NCI-H1417 treated with DMSO at 0.1 percent for 48 hours (cell line): Measurements from ENCODE around the gene MRPL51.

Experiments used
- DNase-seq: peaks from one replicate; lab custom pipeline; 2025; lab: John Stamatoyannopoulos, UW

Gene MRPL51

GRCh38 chr12:6461401-6462233 is 31.4 kb downstream of the MRPL51 start:
- no peak for DNase-seq

GRCh38 chr12:6460751-6461371 is 32.2 kb downstream of the MRPL51 start:
- no peak for DNase-seq

DNA sequence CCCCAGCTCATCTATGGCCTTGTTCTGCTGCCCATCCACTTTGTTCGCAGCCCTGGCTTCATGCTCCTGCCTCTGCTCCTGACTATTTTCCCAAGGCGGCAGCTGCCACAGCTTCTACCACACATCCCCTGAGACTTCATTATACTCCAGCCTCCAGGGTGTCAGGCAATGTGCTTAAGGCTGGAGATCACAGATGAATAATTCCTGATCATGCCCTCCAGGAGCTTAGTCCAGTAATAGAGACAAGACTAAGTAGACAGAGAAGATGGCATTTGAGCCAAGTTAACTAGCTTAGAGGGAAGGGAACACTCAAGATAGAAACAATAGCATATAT is 34.1 kb downstream of the MRPL51 start:
- DNase-seq: no peak

DNA sequence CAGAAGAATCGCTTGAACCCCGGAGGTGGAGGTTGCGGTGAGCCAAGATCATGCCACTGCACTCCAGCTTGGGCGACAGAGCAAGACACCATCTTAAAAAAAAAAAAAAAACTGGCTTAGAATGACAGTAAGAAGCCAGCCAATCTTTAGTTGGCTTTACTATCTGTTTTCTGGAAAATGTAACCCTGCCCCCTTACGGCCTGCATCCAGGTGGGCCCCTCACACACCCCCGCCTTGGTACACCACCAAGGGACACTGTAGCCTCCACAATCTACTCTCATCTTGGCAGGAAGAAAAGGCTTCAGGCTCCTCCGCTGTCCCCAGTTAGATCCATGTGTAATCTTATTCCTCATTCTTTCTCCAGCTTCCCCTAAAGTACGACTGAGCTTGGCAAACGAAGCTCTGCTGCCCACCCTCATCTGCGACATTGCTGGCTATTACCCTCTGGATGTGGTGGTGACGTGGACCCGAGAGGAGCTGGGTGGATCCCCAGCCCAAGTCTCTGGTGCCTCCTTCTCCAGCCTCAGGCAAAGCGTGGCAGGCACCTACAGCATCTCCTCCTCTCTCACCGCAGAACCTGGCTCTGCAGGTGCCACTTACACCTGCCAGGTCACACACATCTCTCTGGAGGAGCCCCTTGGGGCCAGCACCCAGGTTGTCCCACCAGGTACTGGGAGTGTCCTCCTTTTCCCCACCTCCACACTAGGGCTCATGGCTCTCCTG is 34.6 kb downstream of the MRPL51 start:
- DNase-seq: no peak

DNA sequence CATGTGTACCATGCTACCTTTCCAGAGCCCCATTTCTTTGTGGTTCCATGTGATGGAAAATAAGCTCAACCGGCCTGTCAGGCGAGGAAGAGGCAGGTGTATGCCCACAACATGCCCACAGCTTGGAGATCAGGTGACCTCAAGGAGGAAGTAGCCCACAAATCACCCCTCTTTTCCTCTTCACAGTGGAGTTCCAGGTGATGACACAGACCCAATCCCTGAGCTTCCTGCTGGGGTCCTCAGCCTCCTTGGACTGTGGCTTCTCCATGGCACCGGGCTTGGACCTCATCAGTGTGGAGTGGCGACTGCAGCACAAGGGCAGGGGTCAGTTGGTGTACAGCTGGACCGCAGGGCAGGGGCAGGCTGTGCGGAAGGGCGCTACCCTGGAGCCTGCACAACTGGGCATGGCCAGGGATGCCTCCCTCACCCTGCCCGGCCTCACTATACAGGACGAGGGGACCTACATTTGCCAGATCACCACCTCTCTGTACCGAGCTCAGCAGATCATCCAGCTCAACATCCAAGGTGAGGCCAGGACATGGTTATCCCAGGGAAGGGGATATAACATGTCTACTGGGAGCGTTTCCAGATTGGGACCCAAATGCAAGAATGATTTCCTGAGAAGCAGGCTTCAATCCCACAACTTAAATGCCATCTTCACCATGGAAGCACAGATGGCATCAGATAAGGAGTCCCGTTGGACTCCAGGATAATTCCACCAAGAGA is 35.7 kb downstream of the MRPL51 start:
- no peak for DNase-seq

DNA sequence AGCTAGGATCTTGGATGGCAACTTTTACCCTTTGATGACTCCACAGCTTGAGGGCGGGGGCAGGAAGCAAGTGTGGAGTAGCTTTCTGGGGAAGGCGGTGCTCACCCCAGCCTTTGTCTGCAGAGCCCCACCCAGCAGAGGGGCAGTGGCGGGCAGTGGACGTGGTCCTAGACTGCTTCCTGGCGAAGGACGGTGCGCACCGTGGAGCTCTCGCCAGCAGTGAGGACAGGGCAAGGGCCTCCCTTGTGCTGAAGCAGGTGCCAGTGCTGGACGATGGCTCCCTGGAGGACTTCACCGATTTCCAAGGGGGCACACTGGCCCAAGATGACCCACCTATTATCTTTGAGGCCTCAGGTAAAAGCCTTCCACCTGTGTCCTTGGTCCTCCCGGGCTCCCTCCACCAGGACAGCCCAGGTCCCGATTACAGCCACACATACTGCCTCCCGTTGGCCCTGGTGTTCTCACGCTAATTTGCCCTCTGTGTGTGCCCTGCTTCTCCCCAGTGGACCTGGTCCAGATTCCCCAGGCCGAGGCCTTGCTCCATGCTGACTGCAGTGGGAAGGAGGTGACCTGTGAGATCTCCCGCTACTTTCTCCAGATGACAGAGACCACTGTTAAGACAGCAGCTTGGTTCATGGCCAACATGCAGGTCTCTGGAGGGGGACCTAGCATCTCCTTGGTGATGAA is 40.0 kb downstream of the MRPL51 start:
- DNase-seq: no peak

GRCh38 chr12:6452245-6452943 is 40.7 kb downstream of the MRPL51 start:
- no peak for DNase-seq

- DNase-seq: peak; percentile 93
Measured at GRCh38 chr12:6451348-6452244, 41.5 kb downstream of the MRPL51 start, which contains the start of gene TAPBPL. Gene TAPBPL, plus strand, starts transcription at chr12:6452042. Its CDS starts 207 bp downstream, at chr12:6452249.

GRCh38 chr12:6450869-6451347 is 42.2 kb downstream of the MRPL51 start:
- DNase-seq: no peak

DNA sequence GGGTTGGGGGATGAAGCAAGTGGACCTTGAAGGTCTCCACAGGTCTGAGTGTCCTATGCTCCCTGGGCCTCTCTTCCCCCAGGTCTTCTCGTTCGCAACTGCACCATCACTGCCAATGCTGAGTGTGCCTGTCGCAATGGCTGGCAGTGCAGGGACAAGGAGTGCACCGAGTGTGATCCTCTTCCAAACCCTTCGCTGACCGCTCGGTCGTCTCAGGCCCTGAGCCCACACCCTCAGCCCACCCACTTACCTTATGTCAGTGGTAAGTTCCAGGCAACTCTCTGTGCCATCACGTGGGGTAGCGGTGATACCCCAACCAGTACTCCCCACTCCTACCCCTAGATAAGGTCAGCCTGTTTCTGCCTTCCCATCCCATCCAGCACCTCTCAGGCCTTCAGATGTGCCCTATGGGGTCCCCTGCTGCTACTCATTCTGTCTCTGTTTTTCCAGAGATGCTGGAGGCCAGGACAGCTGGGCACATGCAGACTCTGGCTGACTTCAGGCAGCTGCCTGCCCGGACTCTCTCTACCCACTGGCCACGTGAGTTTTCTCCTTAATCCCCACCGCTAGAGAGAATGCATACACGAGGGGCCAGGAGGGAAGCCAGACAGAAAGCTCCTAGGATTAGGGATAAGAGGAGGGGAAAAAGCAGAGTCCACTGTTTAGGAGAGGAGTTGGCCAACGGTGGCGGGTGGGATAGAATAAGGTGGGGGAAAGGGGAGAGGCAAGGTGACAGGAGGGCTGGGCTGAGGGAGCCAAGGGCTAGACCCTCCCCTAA is 42.8 kb downstream of the MRPL51 start:
- no peak for DNase-seq

DNA sequence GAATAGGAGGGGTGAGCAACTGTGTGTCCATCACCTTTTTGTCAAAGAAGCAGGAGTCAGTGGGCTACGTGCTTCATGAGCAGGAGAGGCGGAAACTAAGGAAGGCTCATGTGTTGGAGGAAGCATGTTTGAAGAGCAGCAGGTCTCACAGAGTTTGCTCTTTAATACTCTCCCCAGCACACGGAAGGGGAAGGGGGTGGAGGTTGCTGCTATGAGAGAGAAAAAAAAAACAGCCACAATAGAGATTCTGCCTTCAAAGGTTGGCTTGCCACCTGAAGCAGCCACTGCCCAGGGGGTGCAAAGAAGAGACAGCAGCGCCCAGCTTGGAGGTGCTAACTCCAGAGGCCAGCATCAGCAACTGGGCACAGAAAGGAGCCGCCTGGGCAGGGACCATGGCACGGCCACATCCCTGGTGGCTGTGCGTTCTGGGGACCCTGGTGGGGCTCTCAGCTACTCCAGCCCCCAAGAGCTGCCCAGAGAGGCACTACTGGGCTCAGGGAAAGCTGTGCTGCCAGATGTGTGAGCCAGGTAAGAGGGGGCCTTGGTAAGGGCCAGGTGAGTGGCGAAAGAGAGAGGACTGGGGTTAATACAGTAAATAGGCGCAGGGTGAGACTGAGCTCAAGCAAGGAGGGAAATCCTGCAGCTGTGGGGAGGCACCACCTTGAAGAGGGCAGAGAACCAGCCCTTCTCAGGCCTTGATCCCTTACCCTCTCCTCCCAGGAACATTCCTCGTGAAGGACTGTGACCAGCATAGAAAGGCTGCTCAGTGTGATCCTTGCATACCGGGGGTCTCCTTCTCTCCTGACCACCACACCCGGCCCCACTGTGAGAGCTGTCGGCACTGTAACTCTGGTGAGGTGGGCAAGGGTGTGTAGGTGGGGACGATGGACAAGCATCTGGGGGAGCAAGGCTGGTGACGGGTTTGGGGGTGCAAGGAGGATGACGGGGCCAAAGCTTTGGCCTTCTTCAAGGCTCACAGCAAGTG is 48.1 kb downstream of the MRPL51 start, which contains the start of gene CD27:
CD27 (plus strand) TSS at position 252 of the 985 bp plus-strand sequence; CDS start at position 393, 141 bp downstream.
- DNase-seq: no peak

- no peak for DNase-seq
Measured at GRCh38 chr12:6444031-6444430, 49.0 kb downstream of the MRPL51 start.

- no peak for DNase-seq
Measured at GRCh38 chr12:6443361-6443983, 49.6 kb downstream of the MRPL51 start.

GRCh38 chr12:6442836-6443235 is 50.2 kb downstream of the MRPL51 start:
- DNase-seq: no peak
